Motor neuron (in vitro differentiated cells): ENCODE results near the gene PSPH. TPM values are rescaled to one million over a fixed set of nuclear protein-coding genes. Genes with fewer than 3 reads are reported as not detected.
A peak's percentile ranks its signal among the peaks of the same experiment; 100 is the strongest.

ENCODE experiments used
- ATAC-seq, 8 experiments: fragments of 200-7000 bp; cut with Tn5 transposase; replicated peaks in 6 of 8; 2 replicates each; pipeline ENCODE4 v1.8.0; 2021; ENCODE audit warnings: mild to moderate bottlenecking in 8 of 8, moderate library complexity in 8 of 8
- H3K27ac ChIP-seq, 2 donors: fragments of 250-450 bp; sonication (Bioruptor Pico); 2 replicates each; pipeline ENCODE4 v1.9.0; 2021; ENCODE audit warnings: antibody characterized with exemption in 2 of 2, mild to moderate bottlenecking in 2 of 2, moderate library complexity in 1 of 2
- H3K4me1 ChIP-seq, 2 donors: fragments of 250-450 bp; sonication (Bioruptor Pico); replicated peaks in 1 of 2; 2 replicates each; pipeline ENCODE4 v1.6.1; 2021; ENCODE audit warnings: antibody characterized with exemption in 2 of 2, mild to moderate bottlenecking in 2 of 2, moderate library complexity in 1 of 2
- H3K4me3 ChIP-seq, 5 donors: fragments of 250-450 bp; sonication (Bioruptor Pico); 2 replicates each; pipeline ENCODE4 v1.9.0; 2021; ENCODE audit warnings: antibody characterized with exemption in 5 of 5, mild to moderate bottlenecking in 5 of 5, moderate library complexity in 4 of 5
- WGBS, 10 experiments: fragments of 450-650 bp; shearing (Covaris generic); methylation state at CpG; one replicate each; pipeline ENCODE4 v1.0.0; 2022; 5-methylcytosine and 5-hydroxymethylcytosine counted together
- in situ Hi-C, 9 experiments: fragments of 400-800 bp; cut with MboI; loops; one replicate each; pipeline ENCODE4 v1.15.0; 2021; ENCODE audit warnings: low sequenced_read_pairs in 9 of 9, low pct_unique_long_range_greater_than_20kb in 2 of 9; ENCODE audit not compliant: unreplicated experiment in 9 of 9
- total RNA-seq, 8 experiments: library from RNA; unstranded; fragments of 300-600 nt; gene quantifications; 2 replicates each; pipeline versions ENCODE4 v1.2.3 to v1.2.4, GENCODE V29; 2022

Gene PSPH
- total RNA-seq, 8 experiments from 2014 or later, result 22.1 to 40.1 (median 26.2) TPM

DNA sequence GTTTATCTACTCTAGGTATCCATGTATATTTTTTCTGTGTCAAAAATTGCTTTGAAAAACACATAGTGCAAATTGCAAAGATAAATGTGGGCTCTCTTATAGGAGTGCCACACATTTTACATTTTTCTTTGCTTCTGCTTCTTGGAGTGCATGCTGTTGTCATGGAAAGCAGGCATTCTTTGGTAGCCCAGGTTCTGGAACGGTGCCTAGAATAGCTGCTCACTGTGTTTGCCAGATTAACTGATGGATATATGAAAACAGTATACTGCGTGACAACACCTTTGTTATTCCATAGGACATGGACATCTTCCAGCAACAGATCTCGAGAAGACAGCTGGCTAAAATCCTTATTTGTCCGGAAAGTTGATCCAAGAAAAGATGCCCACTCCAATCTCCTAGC is 73.4 kb downstream of the PSPH start:
- peaks cover 0 to 12% of the 10 kb centered on the region in 2 donors for H3K4me1 ChIP-seq
- 33 to 90% (median 74%) methylated on average over 1 to 4 of the region's 4 CpGs; no CpG with 5 or more reads in 2 of the 10 experiments for WGBS, 10 experiments
- H3K27ac ChIP-seq, result no peak overlapping the region
- in situ Hi-C loops, result no loop called here
- ATAC-seq, result peak in 4 of 8 experiments; percentile 2 to 82 (median 56)
- H3K4me3 ChIP-seq, result no peak overlapping the region

DNA sequence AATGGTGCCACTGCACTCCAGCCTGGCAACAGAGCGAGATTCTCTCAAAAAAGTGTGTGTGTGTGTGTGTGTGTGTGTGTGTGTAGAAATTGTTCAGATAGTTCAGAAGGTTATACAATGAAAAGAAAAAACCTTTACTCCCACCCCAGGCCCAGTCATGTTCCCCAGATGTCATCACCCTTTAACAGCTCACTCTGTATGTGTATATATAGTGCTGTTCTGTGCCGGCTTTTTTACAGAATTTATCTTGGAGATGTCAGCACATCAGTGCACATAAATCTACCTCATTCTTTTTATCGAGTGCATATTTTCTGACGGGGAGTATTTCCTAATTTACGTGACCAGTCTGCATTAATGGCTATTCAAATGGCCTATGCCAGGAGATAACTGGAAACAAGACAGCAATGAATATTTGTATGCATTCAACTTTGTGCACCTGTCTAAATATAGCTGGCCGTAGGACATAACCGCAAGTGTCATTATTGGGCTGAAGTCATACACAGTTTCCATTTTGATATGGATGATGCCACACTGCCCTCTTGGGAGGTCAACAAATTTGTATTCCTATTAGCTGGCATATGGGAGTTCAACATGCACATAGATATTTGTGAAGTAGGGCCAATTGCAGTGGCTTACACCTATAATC is 75.1 kb downstream of the PSPH start:
- 33 to 100% (median 78%) methylated on average over 1 to 5 of the region's 7 CpGs; no CpG with 5 or more reads in 3 of the 10 experiments for WGBS, 10 experiments
- in situ Hi-C loops, result no loop called here
- ATAC-seq, result peak in 6 of 8 experiments; percentile 32 to 92 (median 58)

DNA sequence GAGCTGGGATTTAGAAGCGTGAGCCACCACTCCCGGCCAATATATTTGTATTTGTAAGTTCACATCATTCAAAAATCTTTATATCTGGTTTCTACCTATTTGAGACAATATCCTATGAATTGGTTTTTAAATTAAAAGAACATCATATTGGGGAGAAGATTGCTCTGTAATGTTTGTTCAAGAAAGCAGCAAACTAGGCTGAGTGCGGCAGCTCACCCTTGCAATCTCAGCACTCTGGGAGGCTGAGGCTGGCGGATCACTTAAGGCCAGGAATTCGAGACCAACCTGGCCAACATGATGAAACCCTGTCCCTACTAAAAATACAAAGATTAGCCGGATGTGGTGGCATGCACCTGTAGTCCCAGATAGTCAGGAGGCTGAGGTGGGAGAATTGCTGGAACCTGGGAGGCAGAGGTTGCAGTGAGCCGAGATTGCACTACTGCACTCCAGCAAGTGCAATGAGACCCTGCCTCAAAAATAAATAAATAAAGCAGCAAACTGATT is 77.4 kb downstream of the PSPH start:
- Histone ChIP-seq H3K27ac (no peak overlapping the region), H3K4me1 (peaks cover 0 to 12% of the 10 kb centered on the region in 2 donors), H3K4me3 (no peak overlapping the region)
- no peak for ATAC-seq
- in situ Hi-C loops, result loop anchor here in 2 of 9 experiments (25.0 kb wide), 1 partner anchor 336 kb away; no protein-coding TSS in a partner anchor
- WGBS, 10 experiments, result 74 to 100% (median 94%) methylated on average over 1 to 4 of the region's 7 CpGs; no CpG with 5 or more reads in 3 of the 10 experiments

More for the DNA sequence above, 75.1 kb downstream of the PSPH start:
- no peak overlapping the region for H3K4me3 ChIP-seq
- no peak overlapping the region for H3K27ac ChIP-seq
- peaks cover 0 to 12% of the 10 kb centered on the region in 2 donors for H3K4me1 ChIP-seq

DNA sequence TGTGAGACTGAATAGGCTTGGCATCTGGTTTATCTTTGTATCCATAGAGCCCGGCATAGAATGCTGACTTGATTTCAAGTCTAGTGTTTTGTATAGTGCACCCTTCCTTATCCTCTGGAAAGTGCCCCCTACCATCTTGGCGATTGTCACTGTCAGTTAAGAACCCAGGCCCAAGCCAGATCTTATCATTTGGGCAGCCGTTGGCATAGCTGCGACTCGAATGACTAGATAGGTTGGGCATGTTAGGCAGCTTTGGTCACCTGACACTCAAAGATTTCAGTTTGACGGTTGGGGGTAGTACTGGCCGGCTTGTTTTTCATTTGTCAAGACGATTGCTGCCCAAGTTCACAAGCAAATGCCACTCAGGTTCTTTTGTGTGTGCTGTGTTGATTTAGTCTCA is 80.3 kb downstream of the PSPH start:
- ATAC-seq, result peak in 1 of 8 experiments; percentile 53
- Histone ChIP-seq H3K4me3 (no peak overlapping the region), H3K4me1 (no peaks in the 10 kb centered on the region), H3K27ac (no peak overlapping the region)
- WGBS, 10 experiments, result 0 to 92% (median 87%) methylated on average over 1 to 8 of the region's 8 CpGs; no CpG with 5 or more reads in 2 of the 10 experiments
- in situ Hi-C loops, result loop anchor here in 2 of 9 experiments (25.0 kb wide), 1 partner anchor 334 kb away; no protein-coding TSS in a partner anchor

DNA sequence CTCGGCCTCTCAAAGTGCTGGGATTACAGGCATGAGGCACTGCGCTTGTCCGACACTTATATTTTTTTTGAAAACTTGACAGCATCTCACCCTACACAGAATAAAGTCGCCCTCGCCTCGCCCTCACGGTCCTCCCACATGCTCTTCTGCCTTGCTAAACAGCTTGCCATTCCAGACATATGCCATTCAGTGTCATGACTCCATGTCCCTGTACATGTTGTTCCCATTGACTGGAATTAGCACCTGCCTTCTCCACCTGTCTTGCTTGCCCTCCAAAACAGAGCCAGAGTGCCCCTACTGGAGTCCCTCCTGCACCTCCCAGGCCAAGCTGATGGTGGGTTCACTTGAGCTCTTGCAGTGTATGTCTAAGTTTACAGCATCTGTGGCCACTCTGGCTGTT is 80.7 kb downstream of the PSPH start:
- 85 to 100% (median 100%) methylated on average over 1 to 7 of the region's 7 CpGs; no CpG with 5 or more reads in 3 of the 10 experiments for WGBS, 10 experiments
- no peak for ATAC-seq
- in situ Hi-C loops, result loop anchor here in 2 of 9 experiments (25.0 kb wide), 1 partner anchor 333 kb away; no protein-coding TSS in a partner anchor
- Histone ChIP-seq H3K27ac (no peak overlapping the region), H3K4me3 (no peak overlapping the region), H3K4me1 (peaks cover 4% of the 10 kb centered on the region in 2 donors)

DNA sequence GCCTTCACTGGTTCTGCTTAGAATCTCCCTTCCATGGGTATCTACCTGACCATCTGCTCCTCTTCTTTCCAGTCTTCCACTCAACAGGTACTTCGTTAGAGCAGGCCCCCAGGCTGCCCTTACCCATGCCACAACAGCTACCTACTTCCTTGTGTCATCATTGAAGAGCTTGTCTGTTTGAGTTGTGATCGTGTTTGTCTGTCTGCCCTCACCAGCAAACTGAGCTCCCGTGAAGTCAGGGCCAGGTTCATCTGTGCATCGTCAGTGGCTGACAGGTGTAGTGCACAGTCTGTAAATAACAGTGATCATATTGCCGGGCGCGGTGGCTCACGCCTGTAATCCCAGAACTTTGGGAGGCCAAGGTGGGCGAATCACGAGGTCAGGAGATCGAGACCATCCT is 81.9 kb downstream of the PSPH start:
- ATAC-seq, result no peak

DNA sequence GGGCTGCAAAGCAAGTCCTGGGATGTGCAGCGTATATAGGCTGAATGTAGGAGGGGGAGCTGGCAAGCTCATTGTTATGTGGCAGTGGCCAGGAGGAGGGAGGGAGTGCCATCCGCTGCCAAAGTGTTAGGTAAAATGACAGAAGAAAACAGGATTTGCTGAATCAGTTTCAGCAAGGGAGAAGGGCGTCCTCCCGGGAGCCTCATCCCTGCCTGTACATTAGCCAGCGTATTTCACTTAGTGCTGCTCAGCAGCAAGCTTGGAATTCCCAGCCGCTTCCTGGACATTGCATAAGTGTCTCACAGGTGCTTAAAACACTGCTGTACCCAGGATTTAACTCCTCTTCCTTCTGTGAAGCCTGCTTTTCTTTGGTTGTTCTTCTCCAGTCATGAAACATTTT is 84.4 kb downstream of the PSPH start:
- 80 to 100% (median 87%) methylated on average over 1 to 5 of the region's 6 CpGs; no CpG with 5 or more reads in 1 of the 10 experiments for WGBS, 10 experiments
- in situ Hi-C loops, result loop anchor here in 2 of 9 experiments (25.0 kb wide), 1 partner anchor 330 kb away; no protein-coding TSS in a partner anchor
- Histone ChIP-seq H3K4me1 (peaks cover 6 to 10% of the 10 kb centered on the region in 2 donors), H3K4me3 (no peak overlapping the region), H3K27ac (no peak overlapping the region)
- ATAC-seq, result no peak

More for the DNA sequence above, 81.9 kb downstream of the PSPH start:
- WGBS, 10 experiments, result 65 to 100% (median 98%) methylated on average over 1 to 4 of the region's 11 CpGs; no CpG with 5 or more reads in 6 of the 10 experiments
- in situ Hi-C loops, result loop anchor here in 2 of 9 experiments (25.0 kb wide), 1 partner anchor 332 kb away; no protein-coding TSS in a partner anchor
- Histone ChIP-seq H3K27ac (no peak overlapping the region), H3K4me1 (peaks cover 6% of the 10 kb centered on the region in 2 donors), H3K4me3 (no peak overlapping the region)

DNA sequence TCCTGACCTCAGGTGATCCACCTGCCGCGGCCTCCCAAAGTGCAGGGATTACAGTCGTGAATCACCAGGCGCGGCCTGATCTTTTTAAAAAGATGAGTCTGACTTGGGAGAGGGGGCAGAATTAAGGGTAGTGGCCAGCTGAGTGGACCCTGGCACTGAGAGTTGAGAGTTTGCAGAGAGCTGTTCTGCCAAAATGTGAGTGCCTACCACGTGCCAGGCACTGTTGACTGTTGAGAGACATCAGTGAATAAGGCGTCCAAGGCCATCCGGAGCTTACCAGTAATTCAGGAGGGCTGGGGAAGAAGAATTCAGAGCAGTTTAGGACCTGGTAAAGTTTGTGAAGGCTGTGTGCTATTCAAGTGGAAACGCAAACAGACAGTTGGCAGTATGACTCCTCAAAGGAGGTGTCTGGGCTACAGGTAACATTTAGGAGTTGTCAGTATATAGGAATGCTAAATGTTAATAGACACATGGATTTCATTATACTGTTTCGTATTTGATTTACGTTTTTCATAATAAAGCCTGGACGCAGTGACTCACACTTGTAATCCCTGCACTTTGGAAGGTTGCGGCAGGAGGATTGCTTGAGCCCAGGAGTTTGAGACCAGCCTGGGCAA is 85.3 kb downstream of the PSPH start:
- peaks cover 6 to 10% of the 10 kb centered on the region in 2 donors for H3K4me1 ChIP-seq
- WGBS, 10 experiments, result 23 to 100% (median 93%) methylated on average over 2 to 5 of the region's 13 CpGs; no CpG with 5 or more reads in 1 of the 10 experiments
- no peak overlapping the region for H3K27ac ChIP-seq
- peak overlapping the region in 3 of 5 donors; percentile 72 to 94 (median 91) for H3K4me3 ChIP-seq
- in situ Hi-C loops, result loop anchor here in 2 of 9 experiments (25.0 kb wide), 1 partner anchor 329 kb away; no protein-coding TSS in a partner anchor
- ATAC-seq, result peak in 3 of 8 experiments; percentile 1 to 6 (median 2)

DNA sequence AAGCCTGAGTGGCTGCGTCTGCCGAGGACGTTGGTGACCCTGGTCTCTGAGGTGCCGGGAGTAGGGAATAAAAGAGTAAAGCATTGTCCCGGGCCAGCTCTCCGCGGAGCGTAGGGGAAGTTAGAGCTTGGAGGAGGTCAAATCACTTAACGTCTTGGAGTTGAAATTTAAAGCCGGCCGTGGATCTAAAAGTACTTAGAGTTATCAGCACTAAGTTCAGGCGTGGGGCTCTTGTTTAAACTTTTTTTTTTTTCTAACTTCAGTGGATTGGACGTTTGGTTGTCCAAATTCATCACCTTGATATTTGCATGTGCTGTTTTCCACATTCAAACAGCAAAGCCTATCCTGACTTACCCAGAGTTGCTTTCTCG is 86.2 kb downstream of the PSPH start:
- peaks cover 6 to 10% of the 10 kb centered on the region in 2 donors for H3K4me1 ChIP-seq
- in situ Hi-C loops, result loop anchor here in 2 of 9 experiments (25.0 kb wide), 1 partner anchor 328 kb away; no protein-coding TSS in a partner anchor
- WGBS, 10 experiments, result 0 to 17% (median 4%) methylated on average over 2 to 13 of the region's 14 CpGs; no CpG with 5 or more reads in 1 of the 10 experiments
- H3K4me3 ChIP-seq, result peak overlapping the region; percentile 72 to 94 (median 84)
- no peak for ATAC-seq
- H3K27ac ChIP-seq, result peak overlapping the region; percentile 88 to 96

DNA sequence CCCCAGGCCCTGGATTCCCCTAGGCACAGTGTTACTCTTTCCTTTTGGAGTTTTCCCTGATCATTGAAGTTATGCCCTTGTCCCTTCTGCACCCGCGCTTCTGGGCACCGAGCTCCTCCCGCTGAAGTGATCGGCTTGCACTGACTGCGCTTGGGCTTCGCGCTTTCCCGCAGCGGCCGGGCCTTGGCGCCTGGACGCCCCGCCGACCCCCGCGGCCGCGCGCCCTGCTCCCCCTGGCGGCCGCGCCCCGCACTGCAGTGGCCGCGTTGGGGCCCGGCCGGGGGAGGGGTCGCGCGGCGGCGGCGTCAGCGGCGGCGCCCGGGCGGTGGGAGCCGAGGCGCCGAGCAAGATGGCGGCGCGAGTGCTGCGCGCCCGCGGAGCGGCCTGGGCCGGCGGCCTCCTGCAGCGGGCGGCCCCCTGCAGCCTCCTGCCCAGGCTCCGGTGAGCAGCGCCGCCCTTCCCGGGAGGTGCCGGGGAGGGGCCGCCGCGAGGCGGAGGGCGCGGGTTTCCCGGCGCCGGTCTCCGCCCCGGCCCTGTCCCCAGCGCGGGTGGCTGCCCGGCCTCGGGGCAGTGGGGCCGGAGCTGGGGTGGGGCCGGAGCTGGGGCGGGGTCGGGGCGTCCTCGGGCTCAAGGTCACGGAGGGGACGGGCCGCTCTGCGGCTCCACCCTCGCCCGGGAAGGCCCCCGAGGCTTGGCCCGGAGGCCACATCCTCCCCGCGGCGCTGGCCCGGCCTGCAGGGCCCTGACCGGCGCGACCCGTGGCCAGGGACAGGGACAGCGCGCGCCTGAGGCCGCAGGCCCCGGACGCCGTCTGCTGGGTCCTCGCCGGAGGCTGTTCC is 86.8 kb downstream of the PSPH start, which contains the start of gene NIPSNAP2:
Gene NIPSNAP2 (plus strand): TSS at position 325 of the 839 bp plus-strand sequence. CDS start 25 bp downstream, at position 350.
- peaks cover 6 to 10% of the 10 kb centered on the region in 2 donors for H3K4me1 ChIP-seq
- peak within 1 kb of the TSS; percentile 88 to 96 for H3K27ac ChIP-seq
- in situ Hi-C loops, result loop anchor here in 2 of 9 experiments (25.0 kb wide), 1 partner anchor 327 kb away; no protein-coding TSS in a partner anchor
- ATAC-seq, result peak; percentile 77 to 94 (median 90)
- H3K4me3 ChIP-seq, result peak within 1 kb of the TSS; percentile 72 to 94 (median 84)
- WGBS, 10 experiments, result 0 to 20% methylated on average over 1 to 3 of the region's 105 CpGs; no CpG with 5 or more reads in 8 of the 10 experiments

DNA sequence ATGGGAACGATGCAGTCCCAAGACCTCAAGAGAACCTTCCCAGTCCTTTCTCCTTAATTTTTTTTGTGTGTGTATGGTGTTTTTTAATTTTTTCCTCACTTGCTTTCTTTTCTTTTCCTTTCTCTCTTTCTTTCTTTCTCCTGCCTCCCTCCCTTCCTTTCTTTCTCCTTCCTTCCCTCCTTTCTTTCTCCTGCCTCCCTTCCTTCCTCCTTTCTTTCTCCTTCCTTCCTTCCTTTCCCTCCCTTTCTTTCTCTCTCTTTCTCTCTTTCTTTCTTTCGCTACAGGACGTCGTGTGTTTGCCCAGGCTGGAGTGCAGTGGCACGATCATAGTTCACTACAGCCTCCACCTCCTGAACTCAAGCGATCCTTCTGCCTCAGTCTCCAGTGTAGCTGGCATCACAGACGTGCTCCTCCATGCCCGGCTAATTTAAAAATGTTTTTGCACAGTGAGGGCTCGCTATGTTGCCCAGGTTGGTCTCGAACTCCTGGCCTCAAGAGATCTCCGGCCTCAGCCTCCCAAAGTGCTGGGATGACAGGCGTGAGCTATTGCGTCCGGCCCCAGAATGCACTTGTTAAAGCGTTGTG is 87.6 kb downstream of the PSPH start:
- peak overlapping the region in 4 of 5 donors; percentile 81 to 94 (median 88) for H3K4me3 ChIP-seq
- in situ Hi-C loops, result loop anchor here in 2 of 9 experiments (25.0 kb wide), 1 partner anchor 326 kb away; no protein-coding TSS in a partner anchor
- 47 to 96% (median 80%) methylated on average over 3 to 14 of the region's 15 CpGs for WGBS, 10 experiments
- H3K4me1 ChIP-seq, result peaks cover 6 to 10% of the 10 kb centered on the region in 2 donors
- peak overlapping the region in 1 of 2 donors; percentile 96 for H3K27ac ChIP-seq
- no peak for ATAC-seq
